ELF-1 (cell line): Measurements from ENCODE around the gene RB1.
"Not testable (repeated sequence)": the region's sequence is repeated elsewhere in the genome, so short reads cannot be mapped to it uniquely, and the experiment has no call there.

Source experiments
- DNase-seq: peaks from one replicate; pipeline ENCODE4 v3.0.0-alpha.2; 2016; ENCODE audit warnings: low read depth, low spot score

RB1 gene

DNA sequence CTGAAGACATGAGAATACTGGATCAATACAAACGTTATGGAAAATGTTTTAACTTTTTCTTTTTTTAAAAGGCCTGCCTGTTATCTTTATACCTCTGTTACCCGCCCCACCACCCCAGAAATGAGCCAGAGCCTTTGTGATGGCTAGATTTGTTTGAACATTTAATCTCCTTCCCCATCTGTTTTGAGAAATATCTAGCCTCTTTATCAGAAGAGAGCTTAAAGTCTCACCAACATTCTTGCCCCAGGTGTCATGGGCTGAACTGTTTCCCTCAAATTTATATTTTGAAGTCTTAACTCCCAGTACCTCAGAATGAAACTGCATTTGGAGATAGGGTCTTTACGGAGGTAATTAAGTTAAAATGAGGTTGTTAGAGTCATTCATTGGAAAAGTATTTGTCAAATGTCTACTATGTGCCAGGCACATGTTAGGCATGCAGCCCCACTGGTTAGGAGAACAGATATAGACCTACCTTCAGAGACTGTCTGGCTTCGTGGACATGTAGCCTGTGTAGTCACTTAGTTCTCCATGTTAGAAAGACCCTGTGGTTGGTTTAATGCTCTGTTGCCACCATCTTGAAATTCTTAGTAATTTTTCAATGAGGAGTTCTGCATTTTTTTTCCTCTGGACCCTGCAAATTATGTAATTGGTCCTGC lies 6.3 kb upstream of the RB1 start:
- DNase-seq = no peak

DNA sequence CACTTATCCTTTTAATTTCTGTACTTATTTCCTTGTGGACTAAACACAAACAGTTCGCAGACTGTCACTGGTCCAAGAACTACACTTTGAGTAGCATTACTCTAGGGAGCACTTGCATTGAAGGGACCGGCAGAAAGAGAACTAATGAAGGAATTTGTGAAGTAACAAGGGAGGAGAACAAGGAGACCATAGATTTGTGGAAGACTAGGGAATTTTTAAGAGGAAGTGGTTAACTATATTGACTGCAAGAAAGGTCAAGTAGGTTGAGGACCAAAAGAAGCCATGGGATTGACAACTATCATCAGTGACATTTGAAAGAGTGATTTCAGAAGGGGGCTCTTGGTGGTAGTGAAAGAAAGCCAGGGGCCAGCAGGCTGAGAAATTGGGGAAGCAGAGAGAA lies 4.0 kb upstream of the RB1 start:
- no peak for DNase-seq

DNA sequence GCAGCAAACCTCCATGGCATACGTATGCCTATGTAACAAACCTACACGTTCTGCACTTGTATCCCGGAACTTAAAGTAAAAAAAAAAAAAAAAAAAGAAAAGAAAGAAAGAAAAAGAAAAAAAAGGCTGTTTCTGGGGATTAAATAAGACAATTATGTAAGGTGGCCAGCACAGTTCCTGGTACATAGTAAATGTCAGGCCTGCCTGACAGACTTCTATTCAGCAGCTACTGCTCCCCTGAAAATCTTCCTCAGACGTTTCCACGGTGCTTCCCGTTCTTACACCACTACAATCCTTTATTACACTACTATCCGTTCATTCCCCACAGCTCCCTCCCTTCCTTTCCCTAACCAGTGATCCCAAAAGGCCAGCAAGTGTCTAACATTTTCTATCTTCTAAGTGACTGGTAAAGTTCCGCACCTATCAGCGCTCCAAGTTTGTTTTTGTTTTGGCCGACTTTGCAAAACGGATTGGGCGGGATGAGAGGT lies 636 bp upstream of the RB1 start:
- DNase-seq = no peak

DNA sequence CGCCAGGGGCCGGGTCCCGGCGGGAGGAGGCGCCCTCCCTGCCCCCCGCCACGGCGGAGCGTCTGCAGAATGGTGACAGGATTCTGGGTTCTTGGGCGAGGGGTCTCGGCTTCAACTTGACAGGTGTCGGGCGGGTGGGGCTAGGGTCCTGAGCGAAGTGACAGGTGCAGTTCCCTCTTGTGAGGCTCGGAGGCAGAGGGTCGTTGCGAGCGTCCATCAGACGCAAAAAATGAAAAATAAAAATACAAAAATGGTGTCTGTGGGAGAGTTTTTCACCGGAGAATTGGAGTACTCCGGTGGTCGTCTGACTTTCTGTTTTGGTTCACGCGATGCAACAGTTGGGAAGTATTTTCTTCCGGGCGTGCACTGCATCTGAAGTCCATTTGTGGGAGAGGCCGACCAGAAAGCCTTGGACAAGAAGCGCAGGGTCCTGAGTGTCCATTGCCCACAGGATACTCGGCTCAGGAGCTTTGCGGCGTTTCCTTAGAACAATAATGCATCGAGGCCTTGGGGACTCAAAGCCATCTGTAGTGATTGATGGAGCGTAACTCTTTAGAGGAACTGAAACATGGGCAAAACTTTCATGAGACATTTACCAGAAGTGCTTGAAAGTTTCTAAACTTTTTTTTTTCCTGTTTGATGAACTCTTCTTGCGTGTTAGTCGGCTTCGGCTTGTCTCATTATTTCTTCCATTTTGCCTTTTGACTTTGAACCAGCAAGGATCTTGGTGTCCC lies 759 bp downstream of the RB1 start:
- peak; percentile 31 for DNase-seq

DNA sequence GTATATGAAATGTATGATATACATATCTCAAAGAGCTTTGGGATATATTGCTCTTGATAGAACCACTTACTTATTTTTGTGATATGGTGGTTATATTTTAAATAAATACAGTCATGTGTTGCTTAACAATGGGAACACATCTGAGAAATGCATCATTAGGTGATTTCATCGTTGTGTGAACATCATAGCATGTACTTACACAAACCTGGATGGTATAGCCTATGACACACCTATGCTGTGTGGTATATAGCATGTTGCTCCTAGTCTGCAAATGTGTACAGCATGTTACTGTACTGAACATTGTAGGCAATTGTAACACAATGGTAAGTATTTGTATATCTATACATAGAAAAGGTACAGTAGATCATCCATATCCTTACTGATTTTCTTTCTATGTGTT lies 7.7 kb downstream of the RB1 start:
- DNase-seq = no peak

DNA sequence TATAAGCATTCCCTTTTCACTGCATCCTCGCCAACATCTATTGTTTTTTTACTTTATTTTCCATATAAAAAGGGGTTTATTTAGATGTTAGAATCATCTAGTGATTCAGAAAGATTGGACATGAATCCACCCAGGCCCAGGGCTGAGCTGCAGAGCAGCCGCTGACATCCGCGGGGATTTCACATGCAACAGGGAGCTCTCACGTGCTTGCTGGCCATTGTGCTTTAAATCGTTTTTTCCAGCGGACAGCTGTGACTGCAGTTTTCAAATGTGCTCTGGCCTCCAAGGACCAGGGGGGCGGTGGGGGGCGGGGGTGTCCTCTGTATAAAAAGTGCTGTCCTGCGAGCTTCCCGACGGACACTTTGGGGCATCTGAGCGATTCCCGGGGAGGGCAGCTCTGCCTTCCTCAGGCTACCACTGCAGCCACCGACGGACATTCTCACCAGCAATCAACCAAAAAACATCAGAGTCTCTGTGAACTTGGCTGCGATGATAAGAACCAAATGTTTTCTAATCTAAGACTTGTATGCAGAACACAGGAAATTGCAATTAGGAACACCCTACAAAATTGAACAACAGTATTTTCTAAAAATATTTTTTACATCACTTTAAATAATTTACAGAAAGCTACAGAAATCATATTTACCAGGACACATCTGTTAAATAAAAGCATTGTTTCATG lies 12.6 kb downstream of the RB1 start:
- no peak for DNase-seq

DNA sequence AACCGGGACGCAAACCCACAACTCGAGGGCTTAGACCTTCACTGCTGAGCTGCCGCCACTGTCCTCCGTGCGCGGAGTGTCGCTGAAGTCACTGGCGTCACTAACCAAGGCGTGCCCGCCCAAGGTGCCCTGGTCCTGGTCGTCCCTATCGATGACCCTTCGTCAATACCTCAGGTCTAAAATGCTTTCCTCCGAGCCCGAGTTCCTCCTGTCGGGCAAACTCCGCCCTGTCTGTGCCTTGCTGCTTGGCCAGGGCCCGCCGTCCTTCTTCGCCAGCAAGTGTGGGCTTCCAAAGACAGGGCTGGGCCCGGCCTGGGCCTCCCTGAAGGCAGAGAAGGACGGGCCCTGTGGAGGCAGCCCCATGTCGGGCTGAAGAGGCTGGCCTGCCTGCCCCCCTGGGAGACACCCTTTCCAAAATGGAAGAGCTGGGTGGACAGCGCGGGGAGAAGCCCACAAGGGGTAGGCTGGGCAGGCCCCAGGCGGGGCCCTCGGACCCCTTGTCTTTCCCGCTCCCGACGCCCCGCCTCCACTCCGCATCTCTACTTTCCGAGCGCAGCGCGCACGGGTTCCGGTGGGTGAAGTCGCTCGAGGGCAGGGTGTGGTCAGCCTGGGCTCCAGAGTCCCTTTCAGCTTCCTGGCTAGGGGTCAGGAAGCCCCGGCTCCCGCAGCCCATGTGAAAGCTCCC lies 13.4 kb downstream of the RB1 start:
- peak; percentile 6 for DNase-seq

DNA sequence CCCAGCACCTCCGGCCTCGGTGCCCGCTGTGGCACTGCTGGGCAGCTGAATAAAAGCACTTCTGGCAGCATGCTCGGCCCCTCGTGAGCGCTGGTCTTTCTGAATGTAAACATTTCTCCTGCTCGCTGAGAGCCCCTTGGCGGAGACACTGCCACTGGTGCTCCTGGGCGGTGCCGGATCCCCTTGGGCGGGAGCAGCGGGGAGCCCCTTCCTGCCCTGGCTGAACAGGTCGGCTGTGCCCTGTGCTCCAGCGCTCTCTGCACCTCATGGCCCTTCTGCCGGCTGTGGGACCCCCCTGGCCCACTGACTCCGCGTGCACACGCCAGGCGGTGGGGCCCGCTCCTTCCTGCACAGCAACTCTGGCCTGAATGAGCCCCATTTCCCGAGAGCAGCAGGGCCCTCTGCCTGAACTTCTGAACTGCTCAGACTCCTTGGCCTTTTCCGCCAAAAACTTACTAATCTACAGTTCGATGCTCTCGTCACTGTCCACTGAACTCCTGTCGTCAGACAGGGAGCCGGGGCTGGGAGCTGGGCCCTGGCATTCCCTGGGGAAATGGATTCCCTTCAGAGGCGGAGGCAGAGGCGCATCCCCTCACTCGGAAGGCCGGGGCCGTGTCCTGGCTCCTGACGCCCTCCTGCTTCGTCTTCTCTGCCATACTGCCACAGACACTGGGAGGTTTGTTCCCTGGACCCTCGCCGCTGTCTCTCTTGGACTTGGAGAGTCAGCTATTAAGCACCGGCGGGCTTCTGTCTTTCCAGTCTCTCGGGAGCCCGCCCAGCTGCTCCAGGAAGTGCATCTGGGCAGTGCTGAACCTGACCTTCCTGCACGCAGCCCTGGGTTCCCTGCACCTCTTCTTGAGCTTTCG lies 14.2 kb downstream of the RB1 start:
- peak; percentile 6 for DNase-seq

DNA sequence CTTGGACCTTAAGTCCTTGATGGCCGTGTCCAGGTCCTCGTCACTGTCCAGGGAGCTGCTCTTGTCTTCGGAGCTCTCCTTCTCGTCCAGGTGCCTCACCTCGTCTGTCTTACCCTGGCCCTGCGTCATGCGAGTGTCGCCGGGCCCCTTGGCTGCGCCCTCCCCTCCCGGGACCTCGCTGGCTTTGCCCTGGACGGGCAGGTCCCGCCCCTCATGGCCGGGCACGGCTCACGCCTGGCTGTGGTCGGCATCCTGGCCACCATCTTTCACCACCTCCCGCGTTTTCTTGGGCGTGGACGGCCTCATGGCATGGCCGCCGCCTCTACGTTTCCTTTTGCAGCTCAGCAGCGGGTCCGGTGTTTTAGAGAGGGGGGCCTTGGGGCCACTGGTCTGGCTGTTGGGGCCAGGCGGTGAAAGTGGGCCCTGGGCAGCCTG lies 14.8 kb downstream of the RB1 start:
- DNase-seq = no peak

DNA sequence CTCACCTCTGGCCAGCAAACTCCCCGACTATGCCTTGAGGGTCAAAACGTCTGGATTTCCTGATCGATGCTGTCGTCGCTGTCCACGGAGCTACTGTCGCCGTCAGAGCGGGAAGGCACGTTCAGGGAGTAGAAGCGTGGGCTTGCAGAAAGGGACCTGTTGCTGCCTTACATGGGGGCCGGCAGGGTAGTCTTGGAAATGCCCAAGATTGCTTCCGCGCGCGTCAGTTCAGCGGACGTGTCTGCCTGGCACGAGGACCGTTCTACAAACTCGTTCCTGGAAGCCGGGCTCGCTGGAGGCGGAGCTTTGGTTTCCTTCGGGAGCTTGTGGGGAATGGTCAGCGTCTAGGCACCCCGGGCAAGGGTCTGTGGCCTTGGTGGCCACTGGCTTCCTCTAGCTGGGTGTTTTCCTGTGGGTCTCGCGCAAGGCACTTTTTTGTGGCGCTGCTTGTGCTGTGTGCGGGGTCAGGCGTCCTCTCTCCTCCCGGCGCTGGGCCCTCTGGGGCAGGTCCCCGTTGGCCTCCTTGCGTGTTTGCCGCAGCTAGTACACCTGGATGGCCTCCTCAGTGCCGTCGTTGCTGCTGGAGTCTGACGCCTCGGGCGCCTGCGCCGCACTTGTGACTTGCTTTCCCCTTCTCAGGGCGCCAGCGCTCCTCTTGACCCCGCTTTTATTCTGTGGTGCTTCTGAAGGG lies 15.4 kb downstream of the RB1 start:
- peak; percentile 4 for DNase-seq

DNA sequence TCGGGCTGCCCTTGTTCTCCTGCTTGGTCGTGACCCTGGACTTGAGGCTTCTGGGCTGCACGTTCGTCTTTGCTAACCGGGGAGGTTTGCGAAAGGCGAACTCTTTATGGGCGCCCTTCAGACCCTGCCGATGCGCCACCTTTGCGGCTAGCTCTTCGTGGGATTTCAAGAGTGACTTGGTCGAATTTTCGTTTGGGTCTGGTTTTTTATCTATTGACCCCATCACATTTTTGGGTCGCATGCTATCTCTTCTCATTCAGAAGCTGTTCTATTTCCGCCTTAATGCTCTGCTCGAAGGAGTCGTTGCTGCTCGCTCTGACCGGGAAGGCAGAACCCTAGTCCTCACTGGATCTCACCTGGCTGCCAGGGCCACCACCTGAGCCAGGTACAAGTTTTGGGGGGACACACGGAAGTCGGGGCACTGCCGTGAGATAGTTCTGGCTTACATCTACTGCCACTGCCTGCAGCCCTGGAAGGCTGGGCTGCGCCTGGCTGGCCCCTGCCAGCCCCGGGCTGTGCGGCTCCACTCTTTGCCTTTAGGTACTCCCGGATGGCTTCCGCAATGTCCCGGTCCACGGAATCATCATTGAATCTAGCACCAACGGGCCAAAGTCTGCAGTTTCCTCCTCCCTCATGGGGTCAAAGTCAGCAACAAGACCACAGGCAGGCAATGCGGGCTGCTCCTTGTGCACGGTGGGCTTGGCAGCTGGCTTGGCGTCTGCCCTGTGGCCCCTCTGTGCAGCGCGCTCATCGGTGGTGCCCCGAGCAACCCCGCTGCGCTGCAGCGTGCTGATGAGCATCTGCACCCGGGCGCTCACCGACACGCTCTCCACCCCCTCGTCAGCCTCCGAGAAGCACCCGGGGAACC lies 16.2 kb downstream of the RB1 start:
- no peak for DNase-seq

DNA sequence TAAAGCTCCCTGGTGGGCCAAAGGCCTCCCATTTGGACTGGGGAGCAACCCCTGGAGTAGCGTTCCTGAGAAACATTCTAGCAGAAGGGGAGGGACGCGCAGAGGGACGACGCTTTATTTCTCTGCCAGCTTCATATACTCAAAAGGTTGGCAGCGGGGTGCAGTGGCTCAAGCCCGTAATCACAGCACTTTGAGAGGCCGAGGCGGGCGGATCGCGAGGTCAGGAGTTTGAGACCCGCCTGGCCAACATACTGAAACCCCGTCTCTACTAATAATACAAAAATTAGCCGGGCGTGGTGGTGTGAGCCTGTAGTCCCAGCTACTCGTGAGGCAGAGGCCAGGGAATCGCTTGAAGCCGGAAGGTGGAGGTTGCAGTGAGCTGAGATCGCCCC lies 16.8 kb downstream of the RB1 start:
- no peak for DNase-seq

DNA sequence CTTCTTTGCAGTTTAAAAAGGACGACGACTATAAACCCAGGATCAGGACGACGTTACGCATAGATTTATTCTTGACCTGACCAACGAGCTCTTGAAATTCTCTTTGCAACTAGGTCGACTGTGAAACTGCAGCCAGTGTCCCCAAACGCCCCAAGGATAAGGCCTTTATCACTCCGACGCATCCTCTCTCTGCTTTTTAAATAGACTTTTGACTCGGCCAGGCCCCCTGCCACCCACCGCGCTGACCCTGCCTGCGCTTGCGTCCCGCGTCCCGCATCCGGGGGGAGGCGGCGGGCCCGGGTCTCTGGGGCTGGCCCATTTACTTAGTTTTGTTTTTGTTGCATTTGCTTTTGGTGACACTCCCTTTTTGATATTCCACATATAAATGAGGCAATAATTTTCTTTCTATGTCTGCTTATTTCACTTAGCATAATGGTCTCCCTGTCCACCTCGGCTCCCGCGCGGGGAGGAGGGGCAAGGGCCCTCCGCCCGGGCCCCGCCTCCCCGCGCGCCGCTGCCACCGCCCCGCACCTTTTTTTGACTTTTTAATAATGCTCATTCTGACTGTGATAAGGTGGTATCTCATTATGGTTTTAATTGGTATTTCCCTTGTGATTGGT lies 17.4 kb downstream of the RB1 start:
- DNase-seq = no peak

DNA sequence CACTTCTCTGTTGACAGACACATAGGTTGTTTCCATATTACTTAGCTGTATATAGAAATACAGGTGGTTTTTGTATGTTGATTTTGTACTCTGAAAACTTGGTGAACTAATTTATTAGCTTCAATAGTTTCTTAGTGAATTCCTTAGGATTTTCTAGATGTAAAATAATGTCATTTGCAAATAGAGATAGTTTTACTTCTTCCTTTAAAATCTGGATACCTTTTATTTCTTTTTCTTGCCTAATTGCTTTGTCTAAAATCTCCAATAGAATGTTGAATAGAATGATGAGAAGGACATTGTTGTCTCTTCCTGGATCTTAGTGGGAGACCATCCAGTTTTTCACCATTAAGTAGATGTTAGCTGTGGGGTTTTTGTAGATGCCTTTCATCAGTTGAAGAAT lies 18.7 kb downstream of the RB1 start:
- DNase-seq = no peak

DNA sequence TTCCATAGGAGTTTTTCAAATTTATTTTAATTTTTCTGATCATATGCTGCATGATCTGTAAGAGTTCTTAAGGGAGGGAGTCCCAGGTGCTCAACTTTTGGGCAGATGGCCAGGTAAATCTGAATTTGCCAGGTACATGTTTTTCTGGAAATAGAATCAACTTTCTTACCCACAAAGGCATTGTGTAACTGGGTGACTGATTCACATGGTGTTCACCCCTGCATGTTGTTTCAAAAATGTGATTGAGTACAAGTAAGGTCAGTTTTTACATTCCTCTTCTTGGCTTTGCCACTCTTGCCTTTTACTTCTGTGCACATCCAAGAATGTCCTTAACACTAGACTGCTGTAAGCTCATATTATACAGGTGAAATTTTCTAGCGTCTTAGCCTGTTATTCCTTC lies 30.4 kb downstream of the RB1 start:
- no peak for DNase-seq

DNA sequence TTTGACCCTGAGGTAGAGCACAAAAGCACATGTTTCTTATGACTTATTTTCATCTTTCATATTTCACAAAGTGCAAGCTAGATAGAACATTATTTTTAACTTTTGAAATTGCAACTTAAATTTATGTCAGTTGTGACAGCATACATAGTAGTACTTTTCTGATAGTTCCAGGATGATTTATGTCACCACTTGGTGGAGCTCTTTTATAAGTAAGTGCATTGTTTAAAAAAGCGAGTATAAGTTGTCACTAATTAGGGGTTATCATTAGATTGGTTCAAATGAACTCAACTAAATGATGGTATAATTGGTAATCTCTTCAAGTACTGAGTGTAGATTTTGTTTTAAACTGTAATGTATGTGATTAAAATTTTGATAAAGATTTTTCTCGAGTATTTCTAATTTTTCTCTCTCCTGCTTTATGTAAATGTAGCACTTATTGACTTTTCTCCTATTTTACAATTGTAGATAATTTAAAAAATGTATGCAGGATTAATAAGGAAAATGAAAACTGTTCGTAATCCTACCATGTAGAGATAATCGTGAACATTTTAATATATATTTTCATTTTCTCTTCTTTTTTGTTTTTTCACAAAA lies 31.1 kb downstream of the RB1 start:
- DNase-seq = no peak

DNA sequence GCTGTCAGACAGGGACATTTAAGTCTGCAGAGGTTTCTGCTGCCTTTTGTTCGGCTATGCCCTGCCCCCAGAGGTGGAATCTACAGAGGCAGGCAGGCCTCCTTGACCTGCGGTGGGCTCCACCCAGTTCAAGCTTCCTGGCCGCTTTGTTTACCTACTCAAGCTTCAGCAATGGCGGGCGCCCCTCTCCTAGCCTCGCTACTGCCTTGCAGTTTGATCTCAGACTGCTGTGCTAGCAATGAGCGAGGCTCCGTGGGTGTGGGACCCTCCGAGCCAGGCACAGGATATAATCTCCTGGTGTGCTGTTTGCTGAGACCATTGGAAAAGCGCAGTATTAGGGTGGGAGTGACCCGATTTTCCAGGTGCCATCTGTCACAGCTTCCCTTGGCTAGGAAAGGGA lies 35.6 kb downstream of the RB1 start:
- not testable (repeated sequence) for DNase-seq

DNA sequence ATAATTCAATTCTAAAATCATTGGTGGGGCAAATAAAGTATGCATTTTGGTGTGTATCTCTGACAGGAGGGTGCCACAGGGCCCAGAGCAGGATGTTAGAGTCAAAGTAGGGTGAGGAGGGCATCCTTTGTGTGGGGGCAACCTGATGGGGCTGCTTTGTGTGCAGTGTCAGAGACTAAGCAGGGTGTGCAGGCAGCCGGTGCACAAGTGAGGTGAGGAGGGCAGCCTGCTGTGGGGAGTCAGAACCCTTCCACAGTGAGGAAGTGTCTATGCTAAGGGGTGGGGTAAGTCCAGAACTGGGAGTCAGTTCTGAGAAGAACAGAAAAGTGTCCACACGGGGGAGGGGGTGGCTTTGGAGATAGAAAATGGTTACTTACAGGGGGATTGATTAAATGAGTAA lies 40.7 kb downstream of the RB1 start:
- no peak for DNase-seq

DNA sequence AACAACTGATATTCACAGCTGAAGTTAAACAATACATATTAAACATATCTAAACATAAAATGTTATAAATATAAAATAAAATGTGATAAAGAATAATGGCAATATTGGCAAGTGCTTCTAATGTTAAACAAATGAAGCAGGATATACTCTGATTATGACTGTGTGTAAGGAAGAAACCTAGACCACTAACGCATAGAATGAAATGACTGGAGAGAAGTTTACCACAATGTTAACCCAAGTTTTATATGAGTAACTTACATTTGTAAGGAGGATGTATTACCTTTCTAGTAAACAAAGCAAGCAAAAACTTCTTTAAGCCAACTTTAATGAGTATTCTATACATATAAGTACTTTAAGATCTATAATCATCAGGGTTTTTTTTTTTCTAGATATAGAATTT lies 43.0 kb downstream of the RB1 start:
- DNase-seq = no peak
